Panc1 (cell line): ENCODE results near the gene PSMD1. TPM values are rescaled to one million over a fixed set of nuclear protein-coding genes. Genes with fewer than 3 reads are reported as not detected.

Experiments
- ATAC-seq: fragments of 200-7000 bp; cut with Tn5 transposase; 2 replicates; pipeline ENCODE4 v1.9.1; 2020; ENCODE audit warnings: mild to moderate bottlenecking, moderate library complexity
- BruUV-seq: library from RNA; stranded (reverse); fragments of 400-500 nt; replicated peaks from 2 replicates; lab custom pipeline; 2021; lab: Mats Ljungman, UMichigan
- CTCF ChIA-PET: fragments of 300-600 bp; sonication (Branson Sonifier 250); formaldehyde crosslinking; loops from one replicate; lab custom pipeline; 2022; ENCODE audit warnings: antibody characterized with exemption; lab: Charles Lee
- POLR2A ChIA-PET: fragments of 300-600 bp; sonication (Branson Sonifier 250); formaldehyde crosslinking; loops from one replicate; lab custom pipeline; 2022; ENCODE audit warnings: antibody characterized with exemption; lab: Charles Lee
- DNase-seq: peaks from one replicate; pipeline ENCODE4 v3.0.0-alpha.2; 2010; ENCODE audit warnings: low read depth, low spot score
- H3K27ac ChIP-seq: 2 replicates; pipeline ENCODE4 v1.5.1; 2011; ENCODE audit warnings: mild to moderate bottlenecking, low read length, inconsistent platforms
- H3K27me3 ChIP-seq: fragments of 200-500 bp; sonication (Bioruptor generic); 2 replicates; pipeline ENCODE4 v1.6.0; 2014; ENCODE audit warnings: low read length, inconsistent platforms; ENCODE audit not compliant: control insufficient read depth, insufficient read depth
- H3K36me3 ChIP-seq: fragments of 200-500 bp; sonication (Bioruptor generic); 2 replicates; pipeline ENCODE4 v1.5.1; 2014; ENCODE audit warnings: inconsistent platforms, mild to moderate bottlenecking, low read length, moderate library complexity; ENCODE audit not compliant: control insufficient read depth, insufficient read depth
- H3K4me1 ChIP-seq: 2 replicates; pipeline ENCODE4 v1.5.1; 2011; ENCODE audit warnings: inconsistent platforms, mild to moderate bottlenecking, low read length, moderate library complexity; ENCODE audit not compliant: control insufficient read depth, insufficient read depth
- H3K4me3 ChIP-seq, 2 experiments: 2 replicates each; pipeline ENCODE4 v1.5.1; 2011 to 2012; ENCODE audit warnings: low read depth in 2 of 2, low read length in 2 of 2, mild to moderate bottlenecking in 2 of 2, inconsistent platforms in 1 of 2, moderate library complexity in 1 of 2
- H3K9me3 ChIP-seq: fragments of 200-500 bp; sonication (Bioruptor generic); 2 replicates; pipeline ENCODE4 v1.5.1; 2014; ENCODE audit warnings: low read depth, mild to moderate bottlenecking, inconsistent platforms, low read length, moderate library complexity; ENCODE audit not compliant: control insufficient read depth, insufficient read depth
- CTCF ChIP-seq: fragments of 450-650 bp; IDR thresholded peaks from 2 replicates; pipeline ENCODE4 v1.5.1; 2017; ENCODE audit warnings: mild to moderate bottlenecking
- POLR2AphosphoS5 ChIP-seq: IDR thresholded peaks from 2 replicates; pipeline ENCODE4 v1.6.1; 2012; ENCODE audit warnings: mild to moderate bottlenecking, low read depth, low read length, moderate library complexity
- REST ChIP-seq, 2 experiments: IDR thresholded peaks; 2 replicates each; pipeline ENCODE4 v1.6.1; 2011 to 2012; ENCODE audit warnings: low read depth in 2 of 2, control low read depth in 1 of 2, low read length in 1 of 2, mild to moderate bottlenecking in 1 of 2, moderate library complexity in 1 of 2; ENCODE audit not compliant: insufficient read depth in 1 of 2
- SIN3A ChIP-seq: IDR thresholded peaks from 2 replicates; pipeline ENCODE4 v1.6.1; 2012; ENCODE audit warnings: low read depth, mild to moderate bottlenecking, low read length, moderate library complexity, borderline replicate concordance; ENCODE audit not compliant: insufficient read depth
- TCF7L2 ChIP-seq: IDR thresholded peaks from 2 replicates; pipeline ENCODE4 v1.6.1; 2011; ENCODE audit warnings: mild to moderate bottlenecking, low read depth, low read length, inconsistent platforms
- in situ Hi-C: cut with HindIII; loops from 2 replicates; pipeline ENCODE4 v1.10.0; 2016; ENCODE audit warnings: low sequenced_read_pairs, low pct_unique_long_range_greater_than_20kb
- intact Hi-C: fragments of 100-400 bp; cut with micrococcal nuclease; formaldehyde crosslinking; loops from one replicate; pipeline ENCODE4 v1.10.0; 2022; ENCODE audit not compliant: unreplicated experiment
- total RNA-seq: library from RNA; stranded (reverse); gene quantifications from one replicate; pipeline ENCODE4 v1.2.1, GENCODE V29; 2021; ENCODE audit not compliant: unreplicated experiment

Gene PSMD1
- total RNA-seq, 1 experiment from 2014 or later: 146 TPM

DNA sequence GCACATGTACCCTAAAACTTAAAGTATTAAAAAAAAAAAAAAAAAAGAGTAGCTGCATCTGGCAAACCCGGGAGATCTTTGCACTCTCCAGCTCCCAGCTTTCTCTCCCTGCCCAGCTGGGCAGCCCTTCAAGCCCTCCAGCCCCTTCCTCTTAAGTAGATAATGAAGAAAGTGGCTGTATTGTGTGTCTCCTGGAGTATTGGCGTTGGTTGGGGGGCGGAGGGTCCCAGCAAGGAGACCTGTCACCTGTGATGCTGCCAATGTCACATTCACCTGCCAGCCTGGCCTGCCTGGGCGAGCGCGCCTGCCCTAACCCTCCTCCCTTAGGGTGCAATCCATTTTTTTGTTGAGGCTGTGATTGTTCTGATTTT is 17.4 kb upstream of the PSMD1 start:
- H3K27ac ChIP-seq: no peak overlapping the region
- in situ Hi-C loops (no loop called here), intact Hi-C loops (no loop called here)
- DNase-seq (no peak), ATAC-seq (no peak)
- no peaks in the 10 kb centered on the region for H3K9me3 ChIP-seq
- ChIA-PET POLR2A (interaction anchor here (0.6 kb wide), 2 partner anchors 72 to 119 kb away, joined by 4 to 5 read pairs; no protein-coding TSS in a partner anchor), CTCF (no interaction called here)
- H3K27me3 ChIP-seq: peaks cover 12% of the 10 kb centered on the region
- no TSS peak for BruUV-seq
- no peak for TF ChIP-seq POLR2AphosphoS5
- no peak for TF ChIP-seq SIN3A
- no peak for TF ChIP-seq REST (IDR thresholded peaks at IDR 0.05; ENCODE audit: insufficient read depth in 1 of 2, low read depth in 2 of 2, low read length in 1 of 2)
- TF ChIP-seq CTCF: no peak
- no peak for TF ChIP-seq TCF7L2
- H3K36me3 ChIP-seq: no peaks in the 10 kb centered on the region
- H3K4me1 ChIP-seq: peaks cover 6% of the 10 kb centered on the region; the same call in 1 of the 2 replicates
- no peak overlapping the region for H3K4me3 ChIP-seq

DNA sequence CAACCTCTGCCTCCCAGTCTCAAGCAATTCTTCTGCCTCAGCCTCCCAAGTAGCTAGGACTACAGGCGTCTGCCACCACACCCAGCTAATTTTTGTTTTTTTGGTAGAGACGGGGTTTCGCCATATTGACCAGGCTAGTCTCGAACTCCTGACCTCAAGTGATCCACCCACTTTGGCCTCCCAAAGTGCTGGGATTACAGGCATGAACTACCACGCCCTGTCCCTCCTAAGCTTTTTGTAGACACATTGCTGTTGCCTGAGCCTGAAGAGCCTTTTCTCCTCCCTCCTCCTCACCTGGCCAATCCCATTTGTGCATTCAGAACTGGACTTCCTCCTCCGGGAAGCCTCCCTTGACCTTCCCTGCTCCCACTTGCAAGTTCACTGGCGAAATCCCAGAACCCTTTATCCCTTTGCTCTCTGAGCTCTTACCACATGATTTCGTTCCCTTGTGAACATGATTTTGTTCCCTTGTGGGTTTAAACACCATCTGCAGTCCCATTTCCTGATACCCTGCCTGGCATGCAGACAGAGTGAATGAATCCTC is 16.8 kb upstream of the PSMD1 start:
- peaks cover 6% of the 10 kb centered on the region; the same call in 1 of the 2 replicates for H3K4me1 ChIP-seq
- intact Hi-C loops: no loop called here
- no peaks in the 10 kb centered on the region for H3K9me3 ChIP-seq
- no peak for TF ChIP-seq SIN3A
- TF ChIP-seq POLR2AphosphoS5: no peak
- TF ChIP-seq TCF7L2: no peak
- TF ChIP-seq REST (IDR thresholded peaks at IDR 0.05; ENCODE audit: insufficient read depth in 1 of 2, low read depth in 2 of 2, low read length in 1 of 2): no peak
- TF ChIP-seq CTCF: no peak
- BruUV-seq: no TSS peak
- no peaks in the 10 kb centered on the region for H3K36me3 ChIP-seq
- DNase-seq (no peak), ATAC-seq (no peak)
- ChIA-PET CTCF (interaction anchor here (0.6 kb wide), 1 partner anchor 92 kb away, joined by 7 read pairs; no protein-coding TSS in a partner anchor), POLR2A (interaction anchor here (0.6 kb wide), 3 partner anchors 72 to 767 kb away, joined by 3 to 5 read pairs (median 4); no protein-coding TSS in a partner anchor)
- no peak overlapping the region for H3K4me3 ChIP-seq
- in situ Hi-C loops: no loop called here
- peaks cover 12% of the 10 kb centered on the region for H3K27me3 ChIP-seq
- no peak overlapping the region for H3K27ac ChIP-seq
